K562 (cell line): Measurements from ENCODE around the gene HOXB7. TPM values are rescaled to one million over a fixed set of nuclear protein-coding genes. Genes with fewer than 3 reads are reported as not detected.

Source experiments
- ATF1 ChIP-seq, 2 experiments: fragments of 450-650 bp in 1 of 2; IDR thresholded peaks; 2 replicates each; pipeline ENCODE4 v1.6.1; 2016; ENCODE audit warnings: missing compliant biosample characterization in 1 of 2, missing genetic modification characterization in 1 of 2
- CREBBP ChIP-seq: IDR thresholded peaks from one replicate; pipeline ENCODE4 v1.6.1; 2012; ENCODE audit warnings: low read depth, mild to moderate bottlenecking, control low read depth, inconsistent platforms, low read length
- CTBP1 ChIP-seq: fragments of 450-650 bp; IDR thresholded peaks from 2 replicates; pipeline ENCODE4 v1.6.1; 2016; ENCODE audit warnings: borderline replicate concordance
- ESRRA ChIP-seq: fragments of 450-650 bp; IDR thresholded peaks from 2 replicates; pipeline ENCODE4 v1.6.1; 2014; ENCODE audit warnings: low read depth, mild to moderate bottlenecking, moderate library complexity, borderline replicate concordance
- HDGF ChIP-seq: fragments of 450-650 bp; IDR thresholded peaks from 2 replicates; pipeline ENCODE4 v1.6.1; 2016
- KHSRP ChIP-seq: fragments of 450-650 bp; IDR thresholded peaks from 2 replicates; pipeline ENCODE4 v1.6.1; 2017
- NCOA4 ChIP-seq: fragments of 450-650 bp; IDR thresholded peaks from 2 replicates; pipeline ENCODE4 v1.6.1; 2018; ENCODE audit warnings: mild to moderate bottlenecking; ENCODE audit not compliant: partially characterized antibody
- NFYB ChIP-seq: IDR thresholded peaks from 2 replicates; pipeline ENCODE4 v1.6.1; 2011; ENCODE audit warnings: mild to moderate bottlenecking, moderate library complexity; ENCODE audit not compliant: insufficient read length; ENCODE audit errors: extremely low read depth
- PHB2 ChIP-seq: fragments of 450-650 bp; IDR thresholded peaks from 2 replicates; pipeline ENCODE4 v1.6.1; 2017; ENCODE audit warnings: low read depth
- RBM14 ChIP-seq: fragments of 200-400 bp; formaldehyde crosslinking; IDR thresholded peaks from 2 replicates; pipeline ENCODE4 v1.6.1; 2018; ENCODE audit warnings: low read depth, mild to moderate bottlenecking, low read length, moderate library complexity, borderline replicate concordance; ENCODE audit not compliant: insufficient read depth
- SMAD4 ChIP-seq: fragments of 250-450 bp; sonication (Bioruptor Pico); conservative IDR thresholded peaks from 2 replicates; pipeline ENCODE4 v1.8.0; 2021; ENCODE audit warnings: inconsistent platforms, mild to moderate bottlenecking, moderate library complexity
- ZNF263 ChIP-seq: sonication (generic); formaldehyde crosslinking; IDR thresholded peaks from 2 replicates; pipeline ENCODE4 v1.8.0; 2022; ENCODE audit warnings: mild to moderate bottlenecking, missing genetic modification reagents, borderline replicate concordance
- ZNF384 ChIP-seq: IDR thresholded peaks from 2 replicates; pipeline ENCODE4 v1.6.1; 2012; ENCODE audit warnings: low read depth, low read length, improper control_type of control experiment
- ZNF668 ChIP-seq: fragments of 250-450 bp; sonication (Bioruptor Pico); IDR thresholded peaks from 2 replicates; pipeline ENCODE4 v1.8.0; 2022; ENCODE audit warnings: mild to moderate bottlenecking, inconsistent platforms
- ZNF75A ChIP-seq: fragments of 450-650 bp; formaldehyde crosslinking; IDR thresholded peaks from 2 replicates; pipeline ENCODE4 v1.4.0; 2020; ENCODE audit warnings: mild to moderate bottlenecking
- polyA plus RNA-seq, 8 experiments: library from polyadenylated mRNA; depleted of rRNA in 4 of 8; stranded (reverse) in 5 of 8; unstranded in 3 of 8; fragments of >200 nt; fragmentation: Nextera tagmentation in 2 of 8; fragmentation: Illumina TruSeq in 1 of 8; extraction: Ambion mirVana in 2 of 8; extraction: Trizol in 1 of 8; gene quantifications; 2 replicates each; pipeline versions ENCODE4 v1.2.1 to v1.2.3, GENCODE V29; 2011 to 2014; ENCODE audit warnings: inconsistent platforms in 1 of 8, missing spikeins in 1 of 8
- total RNA-seq, 7 experiments: library from RNA; depleted of rRNA in 6 of 7; stranded (reverse); fragments of >200 nt in 6 of 7; fragmentation: Illumina TruSeq in 2 of 7; extraction: Trizol in 2 of 7; gene quantifications; 2 replicates each; pipeline versions ENCODE4 v1.2.1 to v1.2.3, GENCODE V29; 2011 to 2021; ENCODE audit warnings: low replicate concordance in 1 of 7
- TF ChIP-seq, protein P1 (sequence below): sonication (generic); formaldehyde crosslinking; IDR thresholded peaks from 2 replicates; pipeline ENCODE4 v1.9.0; 2022; ENCODE audit warnings: mild to moderate bottlenecking, missing genetic modification reagents
- TF ChIP-seq, protein P2 (sequence below): sonication (generic); formaldehyde crosslinking; IDR thresholded peaks from 2 replicates; pipeline ENCODE4 v1.8.0; 2022; ENCODE audit warnings: mild to moderate bottlenecking, missing genetic modification reagents, borderline replicate concordance
- TF ChIP-seq, protein P3 (sequence below): IDR thresholded peaks from 2 replicates; pipeline ENCODE4 v1.6.1; 2014; ENCODE audit warnings: antibody characterized with exemption
- TF ChIP-seq, protein P4 (sequence below): fragments of 450-650 bp; IDR thresholded peaks from 2 replicates; pipeline ENCODE4 v1.6.1; 2016; ENCODE audit warnings: mild to moderate bottlenecking
- TF ChIP-seq, protein P5 (sequence below): fragments of 200-800 bp; sonication (Bioruptor generic); IDR thresholded peaks from 2 replicates; pipeline ENCODE4 v1.6.1; 2017; ENCODE audit warnings: missing genetic modification characterization, missing compliant biosample characterization

HOXB7 gene
- total and polyA plus RNA-seq, 9 of the 15 experiments (the other 6 are each of a cell fraction or from before 2014, with no cell fraction given): 5.5 to 16.7 (median 8.3) TPM

DNA sequence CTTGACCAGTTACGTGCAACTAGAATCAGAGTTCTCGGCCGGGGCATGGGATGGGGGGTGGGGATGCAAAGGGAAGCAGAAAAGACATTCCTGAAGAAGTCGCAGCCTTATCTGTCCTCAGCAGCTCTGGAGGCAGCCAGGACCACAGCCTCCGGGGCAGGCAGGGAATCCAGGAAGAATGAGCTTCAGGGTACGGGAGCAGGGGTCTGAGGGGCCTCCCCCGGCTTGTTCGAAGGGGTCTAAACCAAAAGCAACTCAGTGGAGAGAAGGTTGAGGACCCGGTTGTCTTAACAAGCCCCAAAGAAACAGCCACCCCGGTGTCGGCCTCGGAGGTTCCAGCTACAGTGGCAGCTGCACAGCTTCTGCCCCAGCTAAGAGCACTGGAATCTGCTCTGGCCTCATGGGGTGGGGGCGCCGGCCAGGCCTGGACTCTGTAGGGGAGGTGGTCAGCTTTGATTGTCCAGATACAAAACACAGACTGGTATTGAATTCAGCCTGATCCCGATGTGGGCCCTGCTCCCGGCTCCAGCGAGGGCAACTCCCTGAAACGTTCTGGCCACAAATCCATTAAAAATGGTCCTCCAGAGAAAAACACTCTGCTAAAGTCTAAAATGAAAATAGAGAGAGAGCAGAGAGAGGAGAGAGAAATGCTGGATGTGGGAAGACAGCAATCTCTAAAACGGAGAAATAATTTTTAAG lies 40.3 kb downstream of the HOXB7 start (continued):
- TF ChIP-seq, protein P1, sequence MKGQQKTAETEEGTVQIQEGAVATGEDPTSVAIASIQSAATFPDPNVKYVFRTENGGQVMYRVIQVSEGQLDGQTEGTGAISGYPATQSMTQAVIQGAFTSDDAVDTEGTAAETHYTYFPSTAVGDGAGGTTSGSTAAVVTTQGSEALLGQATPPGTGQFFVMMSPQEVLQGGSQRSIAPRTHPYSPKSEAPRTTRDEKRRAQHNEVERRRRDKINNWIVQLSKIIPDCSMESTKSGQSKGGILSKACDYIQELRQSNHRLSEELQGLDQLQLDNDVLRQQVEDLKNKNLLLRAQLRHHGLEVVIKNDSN (CRISPR knock-in tag): no peak
- TF ChIP-seq ZNF75A (no peak), ZNF668 (CRISPR knock-in tag) (no peak), HDGF (no peak), CREBBP (no peak), NFYB (no peak), KHSRP (no peak), ESRRA (no peak), NCOA4 (no peak), ATF1 (CRISPR knock-in tag; IDR thresholded peaks at IDR 0.05) (no peak), ATF1 (tag; IDR thresholded peaks at IDR 0.05) (0 out of 2 replicates have a peak, but pooled peaks have one; percentile 7), RBM14 (no peak), PHB2 (no peak), ZNF263 (no peak), CTBP1 (peak; percentile 61; the same call in 1 of the 2 replicates), SMAD4 (CRISPR knock-in tag) (peak; percentile 31; the same call in 1 of the 2 replicates), ZNF384 (no peak)
- TF ChIP-seq, protein P2, sequence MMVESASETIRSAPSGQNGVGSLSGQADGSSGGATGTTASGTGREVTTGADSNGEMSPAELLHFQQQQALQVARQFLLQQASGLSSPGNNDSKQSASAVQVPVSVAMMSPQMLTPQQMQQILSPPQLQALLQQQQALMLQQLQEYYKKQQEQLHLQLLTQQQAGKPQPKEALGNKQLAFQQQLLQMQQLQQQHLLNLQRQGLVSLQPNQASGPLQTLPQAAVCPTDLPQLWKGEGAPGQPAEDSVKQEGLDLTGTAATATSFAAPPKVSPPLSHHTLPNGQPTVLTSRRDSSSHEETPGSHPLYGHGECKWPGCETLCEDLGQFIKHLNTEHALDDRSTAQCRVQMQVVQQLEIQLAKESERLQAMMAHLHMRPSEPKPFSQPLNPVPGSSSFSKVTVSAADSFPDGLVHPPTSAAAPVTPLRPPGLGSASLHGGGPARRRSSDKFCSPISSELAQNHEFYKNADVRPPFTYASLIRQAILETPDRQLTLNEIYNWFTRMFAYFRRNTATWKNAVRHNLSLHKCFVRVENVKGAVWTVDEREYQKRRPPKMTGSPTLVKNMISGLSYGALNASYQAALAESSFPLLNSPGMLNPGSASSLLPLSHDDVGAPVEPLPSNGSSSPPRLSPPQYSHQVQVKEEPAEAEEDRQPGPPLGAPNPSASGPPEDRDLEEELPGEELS (CRISPR knock-in tag): no peak
- TF ChIP-seq, protein P3, sequence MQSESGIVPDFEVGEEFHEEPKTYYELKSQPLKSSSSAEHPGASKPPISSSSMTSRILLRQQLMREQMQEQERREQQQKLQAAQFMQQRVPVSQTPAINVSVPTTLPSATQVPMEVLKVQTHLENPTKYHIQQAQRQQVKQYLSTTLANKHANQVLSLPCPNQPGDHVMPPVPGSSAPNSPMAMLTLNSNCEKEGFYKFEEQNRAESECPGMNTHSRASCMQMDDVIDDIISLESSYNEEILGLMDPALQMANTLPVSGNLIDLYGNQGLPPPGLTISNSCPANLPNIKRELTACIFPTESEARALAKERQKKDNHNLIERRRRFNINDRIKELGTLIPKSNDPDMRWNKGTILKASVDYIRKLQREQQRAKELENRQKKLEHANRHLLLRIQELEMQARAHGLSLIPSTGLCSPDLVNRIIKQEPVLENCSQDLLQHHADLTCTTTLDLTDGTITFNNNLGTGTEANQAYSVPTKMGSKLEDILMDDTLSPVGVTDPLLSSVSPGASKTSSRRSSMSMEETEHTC: no peak
- TF ChIP-seq, protein P4, sequence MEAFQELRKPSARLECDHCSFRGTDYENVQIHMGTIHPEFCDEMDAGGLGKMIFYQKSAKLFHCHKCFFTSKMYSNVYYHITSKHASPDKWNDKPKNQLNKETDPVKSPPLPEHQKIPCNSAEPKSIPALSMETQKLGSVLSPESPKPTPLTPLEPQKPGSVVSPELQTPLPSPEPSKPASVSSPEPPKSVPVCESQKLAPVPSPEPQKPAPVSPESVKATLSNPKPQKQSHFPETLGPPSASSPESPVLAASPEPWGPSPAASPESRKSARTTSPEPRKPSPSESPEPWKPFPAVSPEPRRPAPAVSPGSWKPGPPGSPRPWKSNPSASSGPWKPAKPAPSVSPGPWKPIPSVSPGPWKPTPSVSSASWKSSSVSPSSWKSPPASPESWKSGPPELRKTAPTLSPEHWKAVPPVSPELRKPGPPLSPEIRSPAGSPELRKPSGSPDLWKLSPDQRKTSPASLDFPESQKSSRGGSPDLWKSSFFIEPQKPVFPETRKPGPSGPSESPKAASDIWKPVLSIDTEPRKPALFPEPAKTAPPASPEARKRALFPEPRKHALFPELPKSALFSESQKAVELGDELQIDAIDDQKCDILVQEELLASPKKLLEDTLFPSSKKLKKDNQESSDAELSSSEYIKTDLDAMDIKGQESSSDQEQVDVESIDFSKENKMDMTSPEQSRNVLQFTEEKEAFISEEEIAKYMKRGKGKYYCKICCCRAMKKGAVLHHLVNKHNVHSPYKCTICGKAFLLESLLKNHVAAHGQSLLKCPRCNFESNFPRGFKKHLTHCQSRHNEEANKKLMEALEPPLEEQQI: no peak
- TF ChIP-seq, protein P5, sequence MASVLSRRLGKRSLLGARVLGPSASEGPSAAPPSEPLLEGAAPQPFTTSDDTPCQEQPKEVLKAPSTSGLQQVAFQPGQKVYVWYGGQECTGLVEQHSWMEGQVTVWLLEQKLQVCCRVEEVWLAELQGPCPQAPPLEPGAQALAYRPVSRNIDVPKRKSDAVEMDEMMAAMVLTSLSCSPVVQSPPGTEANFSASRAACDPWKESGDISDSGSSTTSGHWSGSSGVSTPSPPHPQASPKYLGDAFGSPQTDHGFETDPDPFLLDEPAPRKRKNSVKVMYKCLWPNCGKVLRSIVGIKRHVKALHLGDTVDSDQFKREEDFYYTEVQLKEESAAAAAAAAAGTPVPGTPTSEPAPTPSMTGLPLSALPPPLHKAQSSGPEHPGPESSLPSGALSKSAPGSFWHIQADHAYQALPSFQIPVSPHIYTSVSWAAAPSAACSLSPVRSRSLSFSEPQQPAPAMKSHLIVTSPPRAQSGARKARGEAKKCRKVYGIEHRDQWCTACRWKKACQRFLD (CRISPR knock-in tag): 0 out of 2 replicates have a peak, but pooled peaks have one; percentile 52
